GM19099 (cell line): ENCODE results near the gene TTC38.
A peak's percentile ranks its signal among the peaks of the same experiment; 100 is the strongest.

Experiments
- POLR2A ChIP-seq: IDR thresholded peaks from 3 replicates; pipeline ENCODE4 v1.6.1; 2011; ENCODE audit warnings: low read depth; ENCODE audit not compliant: insufficient read length; ENCODE audit errors: extremely low read depth

The TTC38 gene

GRCh38 chr22:46281866-46282678, 14.3 kb downstream of the TTC38 start:
- TF ChIP-seq POLR2A, result no peak

- TF ChIP-seq POLR2A, result no peak
Measured at GRCh38 chr22:46286006-46286405, 18.2 kb downstream of the TTC38 start.

GRCh38 chr22:46286941-46287872, 19.4 kb downstream of the TTC38 start:
- no peak for TF ChIP-seq POLR2A

- peak; percentile 89 for TF ChIP-seq POLR2A
Measured at GRCh38 chr22:46287873-46288751, 20.3 kb downstream of the TTC38 start.

- TF ChIP-seq POLR2A, result no peak
Measured at GRCh38 chr22:46288846-46289243, 21.0 kb downstream of the TTC38 start.

- TF ChIP-seq POLR2A, result no peak
Measured at GRCh38 chr22:46289244-46289891, 21.6 kb downstream of the TTC38 start.

GRCh38 chr22:46290121-46290842, 22.5 kb downstream of the TTC38 start:
- no peak for TF ChIP-seq POLR2A

GRCh38 chr22:46290843-46291785, 23.3 kb downstream of the TTC38 start:
- TF ChIP-seq POLR2A, result no peak

- TF ChIP-seq POLR2A, result no peak
Measured at GRCh38 chr22:46292173-46292572, 24.4 kb downstream of the TTC38 start.

GRCh38 chr22:46292732-46293131, 24.9 kb downstream of the TTC38 start:
- TF ChIP-seq POLR2A, result no peak

- no peak for TF ChIP-seq POLR2A
Measured at GRCh38 chr22:46293577-46294260, 25.9 kb downstream of the TTC38 start.

GRCh38 chr22:46294784-46295183, 27.0 kb downstream of the TTC38 start:
- no peak for TF ChIP-seq POLR2A
